Measurements from ENCODE around the gene XPC.

Gene XPC

GRCh38 chr3:14186854-14187458 is 8.6 kb upstream of the XPC start:
- DNase-seq (ENCODE audit: low read depth): no peak
- no peak for TF ChIP-seq CTCF (IDR thresholded peaks at IDR 0.05; ENCODE audit: low read length, missing control alignments)
- no peak overlapping the region for H3K4me3 ChIP-seq (replicated peaks; ENCODE audit: low read depth, low read length)

- no peak overlapping the region for H3K4me3 ChIP-seq (replicated peaks; ENCODE audit: low read depth, low read length)
- DNase-seq (ENCODE audit: low read depth): no peak
- TF ChIP-seq CTCF (IDR thresholded peaks at IDR 0.05; ENCODE audit: low read length, missing control alignments): no peak
These were observed 4.7 kb upstream of the XPC start for GRCh38 chr3:14183015-14183577.

GRCh38 chr3:14181253-14181652 is 2.9 kb upstream of the XPC start:
- TF ChIP-seq CTCF (IDR thresholded peaks at IDR 0.05; ENCODE audit: low read length, missing control alignments): no peak

GRCh38 chr3:14179795-14180194 is 1.4 kb upstream of the XPC start:
- no peak for DNase-seq (ENCODE audit: low read depth)
- no peak overlapping the region for H3K4me3 ChIP-seq (replicated peaks; ENCODE audit: low read depth, low read length)
- TF ChIP-seq CTCF (IDR thresholded peaks at IDR 0.05; ENCODE audit: low read length, missing control alignments): no peak

More at GRCh38 chr3:14181253-14181652, 2.9 kb upstream of the XPC start:
- no peak overlapping the region for H3K4me3 ChIP-seq (replicated peaks; ENCODE audit: low read depth, low read length)
- no peak for DNase-seq (ENCODE audit: low read depth)

GRCh38 chr3:14179114-14179465 is 689 bp upstream of the XPC start:
- H3K4me3 ChIP-seq (replicated peaks; ENCODE audit: low read depth, low read length): peak overlapping the region; percentile 67
- no peak for TF ChIP-seq CTCF (IDR thresholded peaks at IDR 0.05; ENCODE audit: low read length, missing control alignments)
- DNase-seq (ENCODE audit: low read depth): no peak

- DNase-seq (ENCODE audit: low read depth): no peak
- TF ChIP-seq CTCF (IDR thresholded peaks at IDR 0.05; ENCODE audit: low read length, missing control alignments): no peak
- peak overlapping the region; percentile 67 for H3K4me3 ChIP-seq (replicated peaks; ENCODE audit: low read depth, low read length)
These were observed 688 bp downstream of the XPC start for GRCh38 chr3:14177580-14178246.

All from fibroblast of pulmonary artery (primary cell).